GM12872 (cell line): ENCODE results near the gene TEX26.

Experiments
- CTCF ChIP-seq: IDR thresholded peaks from 3 replicates; pipeline ENCODE4 v1.5.1; 2011; ENCODE audit warnings: low read depth, mild to moderate bottlenecking, low read length, moderate library complexity; ENCODE audit not compliant: insufficient read depth

Gene TEX26

DNA sequence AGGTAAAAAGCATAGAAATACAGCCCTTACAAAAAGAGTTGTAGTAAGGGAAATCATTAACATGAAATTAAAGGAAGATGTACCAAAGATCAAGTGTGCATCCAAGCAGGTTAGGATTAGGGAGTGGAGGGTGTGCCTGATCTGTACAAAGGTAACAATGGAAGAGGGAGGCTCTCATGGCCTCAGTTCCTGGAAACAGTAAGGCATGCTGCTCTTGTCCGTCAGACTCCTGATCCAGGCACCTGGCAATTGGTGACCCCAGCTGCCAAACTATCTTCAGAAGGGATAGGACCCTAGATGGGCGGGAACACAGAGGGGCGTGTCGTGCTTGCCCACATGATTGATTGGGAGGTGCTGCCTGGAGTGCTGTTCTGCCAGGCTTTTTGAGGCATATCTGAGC lies 4.5 kb downstream of the TEX26 start:
- TF ChIP-seq CTCF, result no peak

DNA sequence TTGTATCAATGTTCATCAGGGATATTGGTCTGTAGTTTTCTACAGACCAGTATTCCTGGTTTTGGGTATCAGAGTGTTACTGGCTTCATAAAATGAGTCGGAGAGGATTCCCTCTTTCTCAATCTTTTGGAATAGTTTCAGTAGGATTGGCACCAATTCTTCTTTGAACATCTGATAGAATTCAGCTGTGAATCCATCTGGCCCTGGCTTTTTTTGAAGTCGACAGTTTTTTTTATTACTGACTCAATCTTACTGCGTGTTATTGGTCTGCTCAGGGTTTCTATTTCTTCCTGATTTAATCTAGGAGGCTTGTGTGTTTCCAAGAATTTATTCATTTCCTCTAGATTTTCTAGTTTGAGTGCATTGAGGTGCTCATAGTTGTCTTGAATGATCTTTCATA lies 11.4 kb downstream of the TEX26 start:
- no peak for TF ChIP-seq CTCF

DNA sequence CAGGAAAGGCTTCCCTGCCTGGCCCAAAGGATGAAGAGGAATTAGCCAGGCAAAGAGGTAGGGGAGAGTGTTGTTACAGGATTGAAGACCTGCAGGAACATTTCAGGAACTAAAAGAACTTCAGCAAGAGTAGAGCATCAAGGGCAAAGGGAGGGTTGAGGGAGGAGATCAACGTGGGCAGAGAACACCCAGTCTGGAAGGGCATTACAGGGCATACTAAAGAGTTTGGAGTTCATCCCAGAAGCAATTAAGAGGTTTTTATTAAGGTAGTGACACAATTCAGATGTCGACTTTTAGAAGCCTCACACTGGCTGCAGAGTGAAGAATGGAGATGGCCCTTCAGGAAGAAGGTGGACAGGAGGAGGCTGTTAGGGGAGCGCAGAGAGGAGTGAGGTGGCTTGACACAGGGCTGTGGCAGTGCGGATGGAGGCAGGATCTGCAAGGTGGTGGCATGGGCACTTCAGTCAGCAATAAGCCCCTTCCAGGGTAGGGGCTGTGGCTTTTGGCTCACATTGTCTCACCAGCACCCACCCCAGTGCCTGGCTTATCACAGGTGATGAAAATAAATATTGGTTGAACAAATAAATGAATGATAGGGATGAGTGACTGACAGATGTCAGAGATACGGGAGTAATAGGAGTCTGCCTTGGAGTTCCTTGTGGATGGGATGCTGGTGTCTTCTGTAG lies 24.9 kb downstream of the TEX26 start:
- TF ChIP-seq CTCF, result no peak

GRCh38 chr13:30959678-30960077 lies 27.2 kb downstream of the TEX26 start:
- no peak for TF ChIP-seq CTCF

- TF ChIP-seq CTCF, result no peak
Observed at GRCh38 chr13:30963791-30964190, 31.3 kb downstream of the TEX26 start.

GRCh38 chr13:30965380-30965779 lies 32.9 kb downstream of the TEX26 start:
- no peak for TF ChIP-seq CTCF

DNA sequence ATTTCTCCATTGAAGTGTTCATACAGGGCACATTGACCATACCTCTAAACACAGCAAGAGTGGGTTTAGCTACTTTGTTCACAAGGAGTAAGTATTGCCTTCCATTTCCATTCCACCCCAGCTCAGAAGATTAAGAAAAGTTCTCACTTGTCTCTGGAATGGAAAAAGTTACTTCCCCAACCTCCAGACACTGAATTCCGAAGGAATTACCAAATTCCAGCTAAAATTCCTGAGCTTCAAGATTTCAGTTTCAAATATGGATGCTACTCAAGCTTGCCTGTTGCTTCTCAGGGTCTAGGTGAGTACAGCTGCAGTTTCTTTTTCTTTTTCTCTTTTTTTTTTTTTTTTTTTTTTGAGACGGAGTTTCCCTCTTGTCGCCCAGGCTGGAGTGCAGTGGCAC lies 33.6 kb downstream of the TEX26 start:
- TF ChIP-seq CTCF, result no peak
